ENCODE data around the gene FILIP1.

- TF ChIP-seq CTCF (IDR thresholded peaks at IDR 0.05; ENCODE audit: insufficient read depth, low read length, poor library complexity, severe bottlenecking): no peak
- no peak for TF ChIP-seq EZH2phosphoT487 (conservative IDR thresholded peaks at IDR 0.05; ENCODE audit: low read length)
Measured at GRCh38 chr6:75384116-75384515, 109.5 kb downstream of the FILIP1 start.

All from SU-DHL-6 (cell line).